CD4-positive, alpha-beta memory T cell (primary cell): ENCODE data around the gene RPRD2. TPM values are rescaled to one million over a fixed set of nuclear protein-coding genes. Genes with fewer than 3 reads are reported as not detected.

ENCODE experiments used
- CTCF ChIA-PET: fragments of 350-600 bp; sonication (Branson Sonifier 250); formaldehyde crosslinking; loops from one replicate; lab custom pipeline; 2021; ENCODE audit warnings: inconsistent platforms; ENCODE audit not compliant: partially characterized antibody; lab: Charles Lee
- POLR2A ChIA-PET: fragments of 350-600 bp; sonication (Branson Sonifier 250); formaldehyde crosslinking; loops from one replicate; lab custom pipeline; 2021; ENCODE audit not compliant: partially characterized antibody; lab: Charles Lee
- DNase-seq, 5 donors: peaks; one replicate each; pipeline versions ENCODE4 v3.0.0 to v3.0.0-alpha.2; 2020 to 2022; ENCODE audit warnings: mixed read lengths in 1 of 5
- H3K27ac ChIP-seq: one replicate; pipeline ENCODE4 v1.7.0; 2013; ENCODE audit warnings: low read depth, low read length
- H3K27me3 ChIP-seq: 2 replicates; pipeline ENCODE4 v1.7.0; 2013; ENCODE audit warnings: mild to moderate bottlenecking, low read length, moderate library complexity; ENCODE audit not compliant: insufficient read depth
- H3K36me3 ChIP-seq: 2 replicates; pipeline ENCODE4 v1.7.0; 2013; ENCODE audit warnings: mild to moderate bottlenecking, low read length, moderate library complexity; ENCODE audit not compliant: insufficient read depth
- H3K4me1 ChIP-seq: 2 replicates; pipeline ENCODE4 v1.7.0; 2013; ENCODE audit warnings: mild to moderate bottlenecking, low read length, moderate library complexity; ENCODE audit not compliant: insufficient read depth
- H3K4me3 ChIP-seq, 2 donors: one replicate each; pipeline ENCODE4 v1.7.0; 2013; ENCODE audit warnings: low read length in 2 of 2, mild to moderate bottlenecking in 1 of 2
- H3K9me3 ChIP-seq, 2 donors: one replicate each; pipeline ENCODE4 v1.7.0; 2013; ENCODE audit warnings: low read length in 2 of 2, control low read depth in 1 of 2; ENCODE audit not compliant: control insufficient read depth in 1 of 2
- H3K27ac Mint-ChIP-seq, 7 donors: one replicate each; pipeline ENCODE4 v1.8.0; 2020 to 2021; ENCODE audit warnings: mixed read lengths in 7 of 7, mild to moderate bottlenecking in 6 of 7, inconsistent platforms in 3 of 7, moderate library complexity in 3 of 7
- H3K27me3 Mint-ChIP-seq, 2 donors: one replicate each; pipeline ENCODE4 v1.8.0; 2020 to 2021; ENCODE audit warnings: mixed read lengths in 2 of 2
- H3K36me3 Mint-ChIP-seq, 2 donors: one replicate each; pipeline ENCODE4 v1.8.0; 2020 to 2021; ENCODE audit warnings: mixed read lengths in 2 of 2, inconsistent platforms in 1 of 2, mild to moderate bottlenecking in 1 of 2
- H3K4me1 Mint-ChIP-seq, 4 donors: one replicate each; pipeline ENCODE4 v1.8.0; 2020 to 2021; ENCODE audit warnings: mixed read lengths in 4 of 4, mild to moderate bottlenecking in 1 of 4
- H3K4me3 Mint-ChIP-seq, 8 donors: one replicate each; pipeline ENCODE4 v1.8.0; 2020 to 2021; ENCODE audit warnings: mixed read lengths in 8 of 8, mild to moderate bottlenecking in 7 of 8, moderate library complexity in 6 of 8, inconsistent platforms in 3 of 8
- H3K9me3 Mint-ChIP-seq, 8 donors: one replicate each; pipeline ENCODE4 v1.8.0; 2020 to 2021; ENCODE audit warnings: mixed read lengths in 8 of 8, mild to moderate bottlenecking in 5 of 8, inconsistent platforms in 3 of 8, moderate library complexity in 1 of 8
- intact Hi-C: fragments of 100-400 bp; cut with micrococcal nuclease; formaldehyde crosslinking; loops from one replicate; pipeline ENCODE4 v1.15.1; 2023
- polyA plus RNA-seq, 2 donors: library from polyadenylated mRNA; unstranded; fragments of 300-500 nt; fragmentation: Illumina TruSeq; gene quantifications; one replicate each; pipeline ENCODE4 v1.2.3, GENCODE V29; 2021
- total RNA-seq, 2 experiments: library from RNA; stranded (reverse); gene quantifications; one replicate each; pipeline ENCODE4 v1.2.3, GENCODE V29; 2021

Gene RPRD2
- total and polyA plus RNA-seq, 4 experiments from 2014 or later = 10.1 to 61.0 (median 48.6) TPM

DNA sequence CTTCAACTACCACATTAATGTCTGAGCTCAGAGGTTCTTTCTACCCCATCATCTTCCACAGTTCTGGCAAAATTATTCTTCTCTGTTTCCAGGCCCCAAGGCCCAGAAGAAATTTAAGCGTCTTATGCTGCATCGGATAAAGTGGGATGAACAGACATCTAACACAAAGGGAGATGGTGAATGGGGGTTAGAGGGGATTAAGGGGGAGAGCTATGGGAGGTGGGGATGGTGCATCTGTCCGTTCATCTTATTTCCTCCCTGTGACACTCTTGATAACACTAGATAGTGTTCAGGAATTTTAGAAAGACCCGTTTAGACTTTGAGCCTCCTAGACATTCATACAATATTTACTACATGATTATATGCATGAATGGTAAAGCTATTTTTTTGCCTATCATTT is 17.6 kb upstream of the RPRD2 start:
- POLR2A ChIA-PET = interaction anchor here (1.1 kb wide), 1 partner anchor 24 kb away, joined by 3 read pairs; no protein-coding TSS in a partner anchor
- Mint-ChIP-seq H3K36me3 (peaks cover 49 to 63% of the 10 kb centered on the region in 2 donors), H3K9me3 (no peaks in the 10 kb centered on the region), H3K4me3 (no peak overlapping the region), H3K27ac (peak overlapping the region in 3 of 7 donors; percentile 11 to 88 (median 16)), H3K27me3 (no peaks in the 10 kb centered on the region), H3K4me1 (no peaks in the 10 kb centered on the region)
- CTCF ChIA-PET = interaction anchor here (0.6 to 1.1 kb wide), 2 partner anchors 90 to 607 kb away, joined by 3 read pairs; no protein-coding TSS in a partner anchor
- Histone ChIP-seq H3K4me3 (no peak overlapping the region), H3K27ac (no peak overlapping the region), H3K9me3 (no peaks in the 10 kb centered on the region), H3K4me1 (no peaks in the 10 kb centered on the region), H3K36me3 (peaks cover 50% of the 10 kb centered on the region), H3K27me3 (no peaks in the 10 kb centered on the region)
- no peak for DNase-seq
- intact Hi-C loops = no loop called here

DNA sequence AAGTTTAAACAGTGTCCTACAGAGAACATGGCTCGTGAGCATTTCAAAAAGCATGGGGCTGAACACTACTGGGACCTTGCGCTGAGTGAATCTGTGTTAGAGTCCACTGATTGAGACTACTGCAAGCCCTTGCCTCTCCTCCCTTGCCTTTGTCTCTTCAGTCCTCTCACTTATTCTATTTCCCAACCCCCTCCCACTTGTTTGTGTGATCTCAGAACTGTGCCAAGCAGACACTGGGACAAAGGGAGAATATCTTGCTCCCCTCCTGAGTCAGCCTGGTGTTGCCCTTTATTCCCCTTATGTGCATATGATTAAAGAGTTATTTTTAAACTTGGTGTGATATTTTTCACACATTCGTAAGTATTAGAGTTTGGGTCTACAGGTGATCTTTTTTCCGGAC is 11.1 kb upstream of the RPRD2 start:
- Mint-ChIP-seq H3K9me3 (no peaks in the 10 kb centered on the region), H3K27ac (peak overlapping the region in 3 of 7 donors; percentile 53 to 60 (median 53)), H3K36me3 (peaks cover 29 to 46% of the 10 kb centered on the region in 2 donors), H3K4me3 (no peak overlapping the region), H3K27me3 (no peaks in the 10 kb centered on the region), H3K4me1 (no peaks in the 10 kb centered on the region)
- no peak for DNase-seq
- Histone ChIP-seq H3K4me1 (no peaks in the 10 kb centered on the region), H3K9me3 (no peaks in the 10 kb centered on the region), H3K27ac (no peak overlapping the region), H3K4me3 (no peak overlapping the region), H3K27me3 (no peaks in the 10 kb centered on the region), H3K36me3 (peaks cover 24% of the 10 kb centered on the region)
- intact Hi-C loops = no loop called here
- CTCF ChIA-PET = interaction anchor here (0.7 kb wide), 1 partner anchor 234 kb away, joined by 3 read pairs; no protein-coding TSS in a partner anchor
- POLR2A ChIA-PET = interaction anchor here (7.3 kb wide), 1 partner anchor 11 kb away, joined by 29 read pairs; the partner anchor contains the start of gene RPRD2

DNA sequence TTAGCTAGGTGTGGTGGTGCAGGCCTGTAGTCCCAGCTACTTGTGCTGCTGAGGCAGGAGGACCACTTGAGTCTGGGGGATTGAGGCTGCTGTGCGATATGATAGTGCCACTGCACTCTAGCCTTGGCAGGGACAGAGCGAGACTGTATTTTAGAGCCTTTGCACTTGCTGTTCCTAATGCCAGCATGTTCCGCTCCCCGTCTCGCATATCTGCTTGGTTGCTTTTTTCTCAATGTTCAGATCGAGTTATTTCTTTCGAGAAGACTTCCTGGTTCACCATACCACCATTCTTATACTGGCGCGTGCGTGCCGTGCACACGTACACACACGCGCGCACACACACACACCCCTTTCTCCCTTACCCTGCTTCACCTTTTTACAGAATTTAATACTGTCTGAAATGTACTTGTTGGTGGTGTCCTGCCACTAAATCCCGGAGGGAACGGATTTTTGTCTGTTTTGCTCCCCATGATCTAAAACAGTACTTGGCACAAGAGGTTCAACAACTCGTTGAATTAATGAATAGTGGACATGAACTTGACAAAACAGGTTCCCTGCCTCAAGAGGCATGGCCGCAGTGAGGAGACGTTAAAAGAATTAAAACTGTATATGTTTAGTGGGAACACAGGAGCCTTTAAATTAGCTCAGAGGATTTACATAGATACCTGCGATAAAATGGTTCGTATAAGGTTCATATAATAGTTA is 1.1 kb upstream of the RPRD2 start:
- H3K27ac Mint-ChIP-seq = peak overlapping the region; percentile 97 to 100 (median 99)
- peak overlapping the region; percentile 94 to 100 (median 99) for H3K4me3 Mint-ChIP-seq
- H3K9me3 Mint-ChIP-seq = peaks cover 0 to 1% (median 0%) of the 10 kb centered on the region in 8 donors
- peak overlapping the region; percentile 96 for H3K27ac ChIP-seq
- intact Hi-C loops = loop anchor here (1.0 to 10.0 kb wide), 7 partner anchors 42 to 644 kb away; partner anchors contain the start of genes ARNT, MINDY1, MRPS21 and PRPF3
- H3K4me1 ChIP-seq = peaks cover 25% of the 10 kb centered on the region
- H3K36me3 ChIP-seq = no peaks in the 10 kb centered on the region
- CTCF ChIA-PET = interaction anchor here (1.0 to 1.2 kb wide), 2 partner anchors 12 to 67 kb away, joined by 4 to 5 read pairs; no protein-coding TSS in a partner anchor
- no peaks in the 10 kb centered on the region for H3K9me3 ChIP-seq
- peaks cover 20 to 44% (median 25%) of the 10 kb centered on the region in 4 donors for H3K4me1 Mint-ChIP-seq
- peaks cover 0 to 31% of the 10 kb centered on the region in 2 donors for H3K36me3 Mint-ChIP-seq
- H3K27me3 Mint-ChIP-seq = no peaks in the 10 kb centered on the region
- no peak for DNase-seq
- no peaks in the 10 kb centered on the region for H3K27me3 ChIP-seq
- POLR2A ChIA-PET = interaction anchor here (0.6 to 3.7 kb wide), 31 partner anchors 9 to 1049 kb away, joined by 3 to 39 read pairs (median 7); partner anchors contain the start of genes ANP32E, CDC42SE1, CIART and ENSA
- peak overlapping the region; percentile 98 to 100 for H3K4me3 ChIP-seq

DNA sequence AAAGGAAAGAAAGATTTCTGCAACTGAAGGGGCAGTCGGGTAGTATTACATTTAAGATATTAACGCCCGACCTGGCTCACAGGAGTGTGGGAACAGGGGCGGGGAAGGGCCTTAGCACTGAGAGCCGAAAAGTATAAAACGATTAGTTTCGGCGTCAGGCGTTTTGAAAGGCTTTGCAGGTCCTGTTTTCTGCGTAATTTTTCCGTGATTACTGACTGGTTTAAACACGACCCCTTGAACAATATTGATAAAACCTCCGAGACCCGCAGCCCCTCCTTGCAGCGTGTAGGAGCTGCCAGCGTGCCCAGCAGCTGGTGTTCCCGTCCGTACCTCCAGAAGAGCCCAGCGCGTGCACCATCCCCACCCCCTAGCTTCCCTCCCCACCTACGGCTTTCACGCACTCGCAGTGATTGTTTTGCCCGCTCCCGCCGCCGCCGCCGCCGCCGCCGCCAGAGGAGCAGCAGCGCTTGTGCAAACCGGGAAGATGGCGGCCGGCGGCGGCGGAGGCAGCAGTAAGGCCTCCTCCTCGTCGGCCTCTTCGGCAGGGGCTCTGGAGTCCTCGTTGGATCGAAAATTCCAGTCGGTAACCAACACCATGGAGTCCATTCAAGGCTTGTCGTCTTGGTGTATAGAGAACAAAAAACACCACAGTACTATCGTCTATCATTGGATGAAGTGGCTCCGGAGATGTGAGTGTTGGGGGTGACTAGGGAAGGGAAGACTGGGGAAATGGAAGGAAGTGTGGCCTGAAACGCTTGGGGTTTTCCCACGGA is 470 bp downstream of the RPRD2 start:
- Histone ChIP-seq H3K27ac (peak overlapping the region; percentile 96), H3K4me3 (peak overlapping the region; percentile 98 to 100), H3K4me1 (peaks cover 33% of the 10 kb centered on the region), H3K9me3 (no peaks in the 10 kb centered on the region), H3K27me3 (no peaks in the 10 kb centered on the region), H3K36me3 (no peaks in the 10 kb centered on the region)
- DNase-seq = peak; percentile 79 to 88 (median 80)
- ChIA-PET CTCF (interaction anchor here (0.6 to 1.5 kb wide), 6 partner anchors 10 to 215 kb away, joined by 3 to 5 read pairs (median 3); partner anchors contain the start of gene MCL1), POLR2A (interaction anchor here (0.6 to 3.7 kb wide), 49 partner anchors 11 to 891 kb away, joined by 3 to 39 read pairs (median 5); partner anchors contain the start of genes ANP32E, APH1A, CERS2 and CIART)
- Mint-ChIP-seq H3K36me3 (peaks cover 0 to 31% of the 10 kb centered on the region in 2 donors), H3K4me1 (peaks cover 25 to 55% (median 33%) of the 10 kb centered on the region in 4 donors), H3K9me3 (peaks cover 0 to 1% (median 0%) of the 10 kb centered on the region in 8 donors), H3K27ac (peak overlapping the region; percentile 97 to 100 (median 99)), H3K27me3 (no peaks in the 10 kb centered on the region), H3K4me3 (peak overlapping the region; percentile 94 to 100 (median 99))
- intact Hi-C loops = loop anchor here (1.0 to 10.0 kb wide), 8 partner anchors 58 to 643 kb away; partner anchors contain the start of genes ANP32E, ARNT, ENSA and MINDY1

DNA sequence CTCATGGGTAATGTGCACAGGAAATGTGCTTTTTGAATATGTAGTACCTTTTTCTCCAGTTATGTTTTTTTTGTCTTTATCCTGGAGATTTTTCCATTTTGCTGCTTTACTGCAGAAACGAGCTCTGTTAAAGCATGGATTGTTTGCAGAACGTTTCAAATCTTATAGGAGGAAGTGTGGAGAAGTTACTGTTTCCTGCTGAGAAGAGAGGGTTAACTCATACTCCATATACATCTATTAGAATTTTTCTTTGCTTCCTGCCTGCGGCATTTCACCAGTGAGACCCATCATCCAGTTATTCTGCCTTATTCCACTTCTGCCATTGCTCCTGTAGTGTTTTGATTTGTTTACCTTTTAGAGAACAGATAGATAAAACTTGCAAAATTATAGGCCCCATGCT is 2.0 kb downstream of the RPRD2 start:
- CTCF ChIA-PET = no interaction called here
- peak overlapping the region; percentile 94 to 100 (median 99) for H3K4me3 Mint-ChIP-seq
- Histone ChIP-seq H3K4me1 (peaks cover 46% of the 10 kb centered on the region), H3K36me3 (no peaks in the 10 kb centered on the region), H3K27me3 (no peaks in the 10 kb centered on the region), H3K9me3 (no peaks in the 10 kb centered on the region), H3K4me3 (peak overlapping the region; percentile 98 to 100), H3K27ac (peak overlapping the region; percentile 96)
- intact Hi-C loops = loop anchor here (2.0 to 10.0 kb wide), 3 partner anchors 119 to 263 kb away; partner anchors contain the start of genes ANP32E, ENSA and TARS2
- H3K36me3 Mint-ChIP-seq = peaks cover 3 to 33% of the 10 kb centered on the region in 2 donors
- peaks cover 0 to 1% (median 0%) of the 10 kb centered on the region in 8 donors for H3K9me3 Mint-ChIP-seq
- peaks cover 28 to 59% (median 40%) of the 10 kb centered on the region in 4 donors for H3K4me1 Mint-ChIP-seq
- H3K27ac Mint-ChIP-seq = peak overlapping the region; percentile 97 to 100 (median 99)
- H3K27me3 Mint-ChIP-seq = no peaks in the 10 kb centered on the region
- POLR2A ChIA-PET = interaction anchor here (1.0 to 3.7 kb wide), 9 partner anchors 9 to 478 kb away, joined by 3 to 39 read pairs (median 11); partner anchors contain the start of genes APH1A, ENSA and TARS2
- DNase-seq = peak in 2 of 5 donors; percentile 20 to 22

DNA sequence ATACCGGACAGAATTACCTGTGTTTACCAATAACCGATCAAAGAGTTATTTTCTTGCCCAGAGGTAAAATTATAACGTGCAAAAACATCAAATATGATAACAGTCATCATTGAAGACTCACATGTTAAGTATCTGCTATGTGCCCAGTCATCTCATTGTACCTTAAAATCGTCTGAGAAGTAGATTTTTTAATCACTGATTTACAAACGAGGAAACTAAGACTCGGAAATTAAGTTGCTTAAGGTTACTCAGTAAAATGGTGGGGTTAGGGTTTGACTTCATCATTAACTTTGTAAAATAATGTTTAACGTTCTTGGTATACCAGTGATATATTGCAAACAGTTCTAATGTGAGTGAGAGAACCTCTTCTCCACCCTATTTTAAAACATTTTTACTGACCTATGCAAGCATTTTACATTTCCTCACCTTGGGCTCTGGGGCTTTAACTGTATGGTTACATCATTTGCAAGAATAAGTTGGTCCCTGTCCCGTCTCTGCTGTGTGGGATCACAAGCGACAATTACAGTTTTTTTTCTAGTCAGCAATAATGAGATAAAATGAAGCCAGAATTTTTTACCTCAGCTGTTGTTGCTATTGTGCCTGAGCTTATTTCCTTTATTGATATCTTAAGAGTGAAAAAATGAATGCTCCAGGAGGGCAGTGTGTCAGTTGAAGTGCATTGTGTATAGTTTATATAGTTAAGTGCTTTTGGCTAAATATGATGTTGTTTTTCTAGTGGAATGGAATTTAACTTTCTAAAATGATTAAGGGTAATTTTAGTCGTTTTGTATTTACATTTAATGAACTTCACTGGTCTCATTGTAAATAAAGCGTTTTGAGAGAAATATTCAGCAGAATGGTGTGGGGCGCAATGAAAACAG is 2.7 kb downstream of the RPRD2 start:
- Mint-ChIP-seq H3K4me1 (peaks cover 31 to 67% (median 46%) of the 10 kb centered on the region in 4 donors), H3K27me3 (no peaks in the 10 kb centered on the region), H3K36me3 (peaks cover 4 to 38% of the 10 kb centered on the region in 2 donors), H3K4me3 (peak overlapping the region; percentile 94 to 100 (median 99)), H3K27ac (peak overlapping the region; percentile 97 to 100 (median 99)), H3K9me3 (peaks cover 0 to 1% (median 0%) of the 10 kb centered on the region in 8 donors)
- DNase-seq = no peak
- Histone ChIP-seq H3K4me1 (peaks cover 52% of the 10 kb centered on the region), H3K27ac (peak overlapping the region; percentile 96), H3K36me3 (no peaks in the 10 kb centered on the region), H3K27me3 (no peaks in the 10 kb centered on the region), H3K4me3 (peak overlapping the region; percentile 98 to 100), H3K9me3 (no peaks in the 10 kb centered on the region)
- ChIA-PET POLR2A (interaction anchor here (0.7 to 3.7 kb wide), 5 partner anchors 9 to 213 kb away, joined by 3 to 39 read pairs (median 4); partner anchors contain the start of genes APH1A and MCL1), CTCF (no interaction called here)
- intact Hi-C loops = loop anchor here (10.0 kb wide), 1 partner anchor 118 kb away; the partner anchor contains the start of gene TARS2
